IPS-NIHi7 (cell line): ENCODE results near the gene FAM171A1.
"Not testable (repeated sequence)": the region's sequence is repeated elsewhere in the genome, so short reads cannot be mapped to it uniquely, and the experiment has no call there.

ENCODE experiments used
- DNase-seq: peaks from one replicate; pipeline ENCODE4 v3.0.0; 2012; ENCODE audit warnings: mixed read lengths; ENCODE audit errors: extremely low spot score

The FAM171A1 gene

GRCh38 chr10:15370856-15371701 is at the start of gene FAM171A1:
FAM171A1 (minus strand) TSS chr10:15371289; CDS start chr10:15371052, 237 bp downstream.
- peak; percentile 89 for DNase-seq

GRCh38 chr10:15420858-15421257 is 49.8 kb upstream of the FAM171A1 start:
- no peak for DNase-seq

- DNase-seq = peak; percentile 51
Measured at GRCh38 chr10:15419279-15419874, 48.3 kb upstream of the FAM171A1 start.

GRCh38 chr10:15416034-15416433 is 44.9 kb upstream of the FAM171A1 start:
- no peak for DNase-seq

DNA sequence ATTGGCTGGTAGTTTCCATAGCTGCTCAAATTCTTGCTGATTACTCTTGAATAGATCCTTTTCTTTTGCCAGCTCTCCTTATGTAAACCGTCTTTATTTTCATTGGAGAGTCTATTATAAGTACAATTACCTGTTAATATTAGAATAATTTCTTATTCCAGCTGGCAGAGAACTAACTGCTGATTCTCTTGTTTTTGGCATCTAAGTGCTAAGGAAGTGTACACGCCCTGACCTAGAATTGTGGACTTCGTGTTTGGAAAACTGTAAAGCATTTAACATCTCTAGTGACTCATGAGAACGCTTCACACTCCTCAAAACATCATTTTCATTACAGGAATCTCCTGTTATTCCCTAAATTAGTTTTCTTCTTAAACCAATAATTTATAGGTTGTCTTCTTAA is 39.9 kb upstream of the FAM171A1 start:
- DNase-seq = no peak

DNA sequence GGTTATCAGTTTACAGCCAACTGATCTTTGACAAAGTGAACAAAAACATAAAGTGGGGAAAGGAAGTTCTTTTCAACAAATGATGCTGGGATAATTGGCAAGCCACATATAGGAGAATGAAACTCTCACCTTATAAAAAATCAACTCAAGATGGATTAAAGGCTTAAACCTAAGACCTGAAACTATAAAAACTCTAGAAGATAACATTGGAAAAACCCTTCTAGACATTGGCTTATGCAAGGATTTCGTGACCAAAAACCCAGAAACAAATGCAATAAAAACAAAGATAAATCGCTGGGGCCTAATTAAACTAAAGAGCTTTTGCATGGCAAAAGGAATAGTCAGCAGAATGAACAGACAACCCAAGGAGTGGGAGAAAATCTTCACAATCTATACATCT is 38.3 kb upstream of the FAM171A1 start:
- DNase-seq = not testable (repeated sequence)

- DNase-seq = no peak
Measured at GRCh38 chr10:15408557-15408956, 37.5 kb upstream of the FAM171A1 start.

GRCh38 chr10:15405319-15405718 is 34.2 kb upstream of the FAM171A1 start:
- DNase-seq = no peak

DNA sequence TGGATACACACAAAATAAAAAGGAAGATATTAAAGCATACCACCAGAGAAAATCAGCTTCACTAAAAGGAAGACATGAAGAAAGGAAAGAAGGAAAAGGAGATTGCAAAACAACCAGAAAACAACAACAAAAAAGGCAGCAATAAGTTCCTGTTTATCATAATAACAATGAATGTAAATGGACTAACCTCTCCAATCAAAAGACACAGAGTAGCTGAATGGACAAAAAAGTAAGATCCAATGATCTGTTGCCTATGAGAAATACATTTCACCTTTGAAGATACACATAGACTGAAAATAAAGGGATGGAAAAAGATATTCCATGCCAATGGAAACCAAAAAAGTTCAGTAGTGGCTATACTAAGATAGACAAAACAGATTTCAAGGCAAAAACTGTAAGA is 30.3 kb upstream of the FAM171A1 start:
- no peak for DNase-seq

DNA sequence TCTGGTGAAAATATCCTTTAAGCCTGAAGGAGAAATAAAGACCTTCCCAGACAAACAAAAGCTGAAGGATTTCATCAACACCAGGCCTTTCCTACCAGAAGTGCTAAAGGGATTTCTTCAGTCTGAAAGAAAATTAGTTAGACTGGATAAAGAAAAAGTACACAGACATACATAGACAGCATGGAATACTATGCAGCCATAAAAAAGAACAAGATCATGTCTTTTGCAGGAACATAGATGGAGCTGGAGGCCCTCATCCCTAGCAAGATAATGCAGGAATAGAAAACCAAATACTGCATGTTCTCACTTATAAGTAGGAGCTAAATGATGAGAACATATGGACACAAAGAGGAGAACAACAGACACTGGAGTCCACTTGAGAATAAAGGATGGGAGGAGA is 29.4 kb upstream of the FAM171A1 start:
- DNase-seq = not testable (repeated sequence)

DNA sequence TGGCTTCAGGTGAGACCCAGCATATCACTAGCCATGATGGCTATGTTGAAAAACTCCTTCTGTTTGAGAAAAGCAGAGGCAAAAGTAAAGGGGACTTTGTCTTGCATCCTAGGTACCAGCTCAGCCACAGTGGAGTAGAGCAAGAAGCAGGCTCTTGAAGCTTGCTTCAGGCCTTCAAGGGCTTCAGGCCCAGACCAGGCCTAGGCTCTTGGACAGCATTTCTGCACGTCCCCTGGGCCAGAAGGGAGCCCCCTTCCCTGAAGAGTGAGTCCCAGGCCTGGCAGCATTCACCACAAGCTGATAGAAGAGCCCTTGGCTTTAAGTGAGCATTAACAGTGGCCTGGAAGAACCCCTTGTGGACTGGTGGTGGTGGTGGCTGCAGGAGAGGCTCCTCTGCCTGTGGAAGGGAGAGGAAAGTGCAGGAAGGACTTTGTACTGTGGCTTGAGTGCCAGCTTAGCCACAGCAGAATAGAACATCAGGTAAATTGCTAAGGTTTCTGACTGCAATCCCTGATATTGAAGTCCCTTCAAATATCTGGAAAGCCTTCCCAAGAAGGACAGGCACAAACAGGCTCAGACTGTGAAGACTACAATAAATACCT is 28.1 kb upstream of the FAM171A1 start:
- DNase-seq = no peak

DNA sequence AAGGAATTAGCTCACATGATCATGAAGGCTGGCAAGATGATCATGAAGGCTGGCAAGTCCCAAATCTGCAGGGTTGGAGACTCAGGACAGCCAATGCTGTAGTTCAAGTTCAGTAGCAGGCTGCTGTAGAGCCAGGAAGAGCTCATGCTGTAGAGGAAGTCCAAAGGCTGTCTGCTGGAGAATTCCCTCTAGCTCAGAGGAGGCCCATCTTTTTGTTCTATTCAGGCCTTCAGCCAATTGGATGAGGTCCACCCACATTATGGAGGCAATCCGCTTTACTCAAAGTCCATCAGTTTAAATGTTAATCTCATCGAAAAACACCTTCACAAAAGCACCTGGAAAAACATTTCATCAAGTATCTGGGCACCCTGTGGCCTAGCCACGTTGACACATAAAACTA is 24.8 kb upstream of the FAM171A1 start:
- no peak for DNase-seq

- no peak for DNase-seq
Measured at GRCh38 chr10:15393139-15393825, 22.2 kb upstream of the FAM171A1 start.

- DNase-seq = no peak
Measured at GRCh38 chr10:15391491-15391890, 20.4 kb upstream of the FAM171A1 start.

DNA sequence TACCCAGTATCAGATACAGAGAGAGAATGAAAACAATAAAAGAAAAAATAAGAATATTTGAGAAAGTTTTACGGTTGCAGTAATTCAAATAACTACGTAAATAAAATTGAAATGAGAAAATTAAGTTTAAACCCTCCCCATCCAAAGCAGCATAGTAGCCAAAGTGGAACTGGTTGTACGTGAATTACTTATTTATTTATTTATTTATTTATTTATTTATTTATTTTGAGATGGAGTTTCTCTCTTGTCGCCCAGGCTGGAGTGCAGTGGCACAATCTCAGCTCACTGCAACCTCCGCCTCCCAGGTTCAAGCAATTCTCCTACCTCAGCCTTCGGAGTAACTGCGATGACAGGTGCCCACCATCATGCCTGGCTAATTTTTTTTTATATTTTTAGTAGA is 17.1 kb upstream of the FAM171A1 start:
- not testable (repeated sequence) for DNase-seq

DNA sequence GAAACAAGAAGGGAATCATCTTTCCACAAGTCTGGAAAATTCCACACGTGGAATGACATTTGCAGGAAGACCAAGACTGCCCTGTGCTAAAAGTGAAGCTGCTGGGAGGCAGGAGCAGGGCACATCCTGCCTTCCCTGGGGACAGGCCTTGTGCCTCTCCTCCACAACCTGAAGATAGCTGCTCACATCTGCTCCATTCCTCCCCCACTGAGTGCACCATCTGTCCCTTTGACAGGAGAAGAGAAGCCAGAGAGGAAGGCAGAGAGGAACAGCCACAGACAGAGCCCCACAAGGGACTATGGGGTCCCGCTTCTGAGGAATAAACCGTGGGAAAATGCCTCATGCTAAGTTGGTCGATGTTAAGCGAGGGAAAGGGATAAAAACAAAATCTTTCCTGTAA is 15.9 kb upstream of the FAM171A1 start:
- DNase-seq = no peak

DNA sequence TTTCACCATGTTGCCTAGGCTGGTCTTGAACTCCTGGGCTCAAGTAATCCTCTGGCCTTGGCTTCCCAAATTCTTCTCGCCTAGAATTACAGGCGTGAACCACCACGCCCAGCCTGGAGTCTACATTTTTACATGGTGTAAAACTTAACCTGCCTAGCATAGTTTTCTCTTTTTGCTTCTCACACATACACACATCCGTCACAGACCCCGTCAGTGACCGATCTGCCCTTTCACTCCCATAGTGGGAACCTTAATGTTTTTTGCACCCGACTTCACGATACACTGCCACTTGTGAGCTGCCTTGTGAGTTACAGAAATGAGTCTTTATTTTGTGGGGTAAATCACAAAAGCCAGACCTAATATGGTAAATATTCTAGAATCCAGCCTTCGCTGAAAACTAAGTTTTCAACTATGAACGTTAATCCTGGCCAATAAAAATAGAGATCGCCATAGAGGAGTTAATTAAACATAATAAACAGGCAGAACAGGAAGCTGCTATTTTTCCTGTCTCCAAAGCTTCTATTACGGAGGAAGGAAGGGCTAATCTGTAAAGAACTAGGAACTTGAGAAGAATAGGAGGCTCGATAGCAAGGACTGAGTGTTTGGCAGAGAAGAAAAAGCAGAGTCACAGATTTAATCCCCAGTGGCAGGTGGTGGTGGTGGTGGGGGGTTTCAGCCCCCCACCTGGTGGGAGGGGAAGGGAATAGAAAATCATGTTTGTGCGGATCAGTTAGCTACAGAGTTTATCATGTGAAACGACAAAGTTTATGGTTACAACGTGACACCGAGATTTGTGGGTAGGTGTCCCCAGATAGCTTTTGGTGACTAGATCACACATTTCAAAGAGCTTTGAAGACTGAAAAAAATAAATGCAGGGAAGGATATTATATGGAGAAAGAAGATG is 14.7 kb upstream of the FAM171A1 start:
- peak; percentile 3 for DNase-seq

GRCh38 chr10:15381420-15381819 is 10.3 kb upstream of the FAM171A1 start:
- no peak for DNase-seq

DNA sequence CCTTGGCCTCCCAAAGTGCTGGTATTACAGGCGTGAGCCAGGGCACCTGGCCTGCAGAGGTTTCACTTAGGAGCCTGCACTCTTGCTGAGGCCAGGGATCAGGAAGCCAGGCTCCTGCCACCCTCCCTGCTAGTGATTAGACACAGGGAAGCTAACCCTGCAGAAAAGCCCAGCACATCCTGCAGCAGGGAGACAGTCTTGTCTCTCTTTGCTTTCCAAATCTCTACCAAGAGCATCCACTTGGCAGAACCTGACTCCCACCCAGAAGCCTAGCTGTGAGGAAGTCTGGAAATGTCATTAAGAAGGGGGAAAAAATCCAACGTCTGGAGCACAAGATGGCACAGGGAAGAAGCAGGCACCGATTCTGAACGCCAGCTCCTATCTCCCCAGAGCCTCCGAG is 8.0 kb upstream of the FAM171A1 start:
- DNase-seq = no peak

DNA sequence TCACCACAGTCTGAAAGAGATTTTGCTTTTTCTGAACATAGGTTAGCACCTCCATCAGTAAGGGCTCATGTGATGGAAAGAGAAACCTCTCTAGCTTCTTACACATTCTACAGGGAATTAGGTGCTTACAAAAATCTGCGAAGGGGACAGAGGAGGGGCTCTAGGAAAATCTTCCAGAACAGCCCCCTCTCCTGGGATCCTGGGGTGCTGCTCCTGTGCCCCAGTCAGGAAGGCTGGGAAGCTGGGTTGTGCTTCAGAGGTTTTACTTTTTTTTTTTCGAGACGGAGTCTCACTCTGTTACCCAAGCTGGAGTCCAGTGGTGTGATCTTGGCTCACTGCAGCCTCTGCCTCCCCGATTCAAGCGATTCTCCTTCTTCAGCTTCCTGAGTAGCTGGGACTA is 7.5 kb upstream of the FAM171A1 start:
- DNase-seq = no peak

- no peak for DNase-seq
Measured at GRCh38 chr10:15374566-15374965, 3.5 kb upstream of the FAM171A1 start.
